ENCODE results near the gene MYL7.
"Not testable (repeated sequence)": the region's sequence is repeated elsewhere in the genome, so short reads cannot be mapped to it uniquely, and the experiment has no call there.

Gene MYL7

DNA sequence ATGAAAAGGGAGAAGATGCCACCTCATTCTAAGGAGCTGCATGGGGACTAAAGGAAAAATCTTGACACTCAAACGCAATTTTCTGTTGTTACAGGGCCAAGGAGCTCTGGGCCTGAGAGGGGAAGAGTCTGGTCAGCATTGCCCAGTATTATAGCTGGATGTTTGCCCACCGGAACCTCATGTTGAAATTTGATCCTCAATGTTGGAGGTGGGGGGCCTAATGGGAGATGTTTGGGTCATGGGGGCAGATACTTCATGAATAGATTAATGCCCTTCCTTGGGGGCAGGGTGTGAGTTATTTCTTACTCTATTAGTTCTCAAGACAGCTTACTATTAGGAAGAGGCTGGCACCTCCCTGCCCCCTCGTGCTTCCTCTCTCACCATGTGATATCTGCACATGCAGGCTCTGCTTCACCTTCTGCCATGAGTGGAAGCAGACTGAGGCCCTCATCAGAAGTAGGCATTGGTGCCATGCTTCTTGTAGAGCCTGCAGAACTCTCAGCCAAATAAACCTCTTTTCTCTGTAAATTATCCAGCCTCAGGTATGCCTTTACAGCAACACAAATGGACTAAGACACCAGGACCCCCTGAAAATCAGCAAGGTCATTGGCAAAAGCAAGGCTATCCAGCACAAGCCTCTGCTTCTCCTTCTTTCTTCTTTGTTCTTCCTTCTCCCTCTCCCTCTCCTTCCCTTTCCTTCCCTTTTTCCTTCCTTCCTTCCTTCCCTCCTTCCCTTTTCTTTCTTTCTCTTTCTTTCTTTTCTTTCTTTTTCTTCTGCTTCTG is 33.0 kb upstream of the MYL7 start:
- H4K91ac ChIP-seq (ENCODE audit: low read depth, low read length) = no peak overlapping the region
- no peak overlapping the region for H3K14ac ChIP-seq (ENCODE audit: low read length)
- peaks cover 2% of the 10 kb centered on the region for H3K27me3 ChIP-seq (ENCODE audit: insufficient read depth, low read length)
- no peak overlapping the region for H2BK120ac ChIP-seq (ENCODE audit: insufficient read depth, low read length, poor library complexity)
- no peak overlapping the region for H2BK12ac ChIP-seq (ENCODE audit: low read length)
- WGBS (ENCODE audit: extremely low coverage, insufficient coverage, insufficient read length) = no CpG with 5 or more reads among the region's 3 CpGs
- H2BK5ac ChIP-seq (ENCODE audit: low read depth, low read length, poor library complexity) = no peak overlapping the region
- H4K8ac ChIP-seq (ENCODE audit: low read depth, low read length) = no peak overlapping the region
- H3K4me1 ChIP-seq (ENCODE audit: control insufficient read depth in 1 of 2, insufficient read depth in 2 of 2, low read length in 2 of 2) = no peaks in the 10 kb centered on the region
- no peak overlapping the region for H3K27ac ChIP-seq (ENCODE audit: low read depth, low read length)
- H3K9ac ChIP-seq (ENCODE audit: low read length) = no peak overlapping the region
- no peak overlapping the region for H2AK5ac ChIP-seq (ENCODE audit: low read length)
- H3K36me3 ChIP-seq (ENCODE audit: control insufficient read depth in 1 of 2, insufficient read depth in 2 of 2, low read length in 2 of 2) = no peaks in the 10 kb centered on the region
- no peak for DNase-seq
- H3K4ac ChIP-seq (ENCODE audit: low read depth, low read length) = no peak overlapping the region
- no peak overlapping the region for H3K4me2 ChIP-seq (ENCODE audit: low read length)
- H2AFZ ChIP-seq (ENCODE audit: insufficient read depth, low read length, poor library complexity) = no peak overlapping the region
- peaks cover 5% of the 10 kb centered on the region for H3K9me3 ChIP-seq (ENCODE audit: insufficient read depth, low read depth, low read length)
- H3K4me3 ChIP-seq (ENCODE audit: low read depth, low read length) = no peak overlapping the region
- H4K12ac ChIP-seq (ENCODE audit: low read depth, low read length) = no peak overlapping the region
- H3K79me2 ChIP-seq (ENCODE audit: control insufficient read depth, insufficient read depth, low read length, poor library complexity) = no peaks in the 10 kb centered on the region
- H3K18ac ChIP-seq (ENCODE audit: low read length) = no peak overlapping the region
- H3K79me1 ChIP-seq (ENCODE audit: low read length) = no peaks in the 10 kb centered on the region
- no peak overlapping the region for H3K23ac ChIP-seq (ENCODE audit: low read length)

DNA sequence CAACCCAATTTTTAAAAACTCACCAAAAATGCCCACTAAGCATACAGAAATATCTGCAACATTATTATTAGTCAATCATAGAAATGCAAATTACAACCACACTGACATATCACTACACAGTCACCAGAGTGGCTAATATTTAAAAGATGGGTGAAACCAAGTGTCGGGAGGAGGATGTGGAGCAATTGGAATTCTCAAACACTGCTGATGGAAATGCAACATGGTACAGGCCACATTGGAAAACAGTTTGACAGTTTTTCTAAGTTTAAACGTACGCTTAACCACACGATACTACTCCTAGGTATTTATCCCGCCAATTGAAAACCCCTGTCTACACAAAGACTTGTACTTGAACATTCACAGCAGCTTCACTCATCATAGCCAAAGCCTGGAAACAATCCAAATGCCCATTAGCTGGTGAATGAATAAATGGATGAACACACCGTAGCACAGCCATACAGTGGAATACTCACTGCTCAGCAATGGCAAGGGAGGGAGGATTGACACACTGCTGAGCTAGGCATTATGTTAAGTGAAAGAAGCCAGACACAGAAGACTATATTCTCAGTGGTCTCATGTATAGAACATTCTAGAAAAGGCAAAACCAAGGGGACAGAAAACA is 31.8 kb upstream of the MYL7 start:
- Histone ChIP-seq H3K14ac (ENCODE audit: low read length) (no peak overlapping the region), H2BK12ac (ENCODE audit: low read length) (no peak overlapping the region), H2AK5ac (ENCODE audit: low read length) (no peak overlapping the region), H2BK5ac (ENCODE audit: low read depth, low read length, poor library complexity) (no peak overlapping the region), H3K27me3 (ENCODE audit: insufficient read depth, low read length) (peaks cover 2% of the 10 kb centered on the region), H4K8ac (ENCODE audit: low read depth, low read length) (no peak overlapping the region), H3K9ac (ENCODE audit: low read length) (no peak overlapping the region), H3K23ac (ENCODE audit: low read length) (no peak overlapping the region), H3K4ac (ENCODE audit: low read depth, low read length) (no peak overlapping the region), H2AFZ (ENCODE audit: insufficient read depth, low read length, poor library complexity) (no peak overlapping the region), H3K79me2 (ENCODE audit: control insufficient read depth, insufficient read depth, low read length, poor library complexity) (no peaks in the 10 kb centered on the region), H4K91ac (ENCODE audit: low read depth, low read length) (no peak overlapping the region), H2BK120ac (ENCODE audit: insufficient read depth, low read length, poor library complexity) (no peak overlapping the region), H3K36me3 (ENCODE audit: control insufficient read depth in 1 of 2, insufficient read depth in 2 of 2, low read length in 2 of 2) (no peaks in the 10 kb centered on the region), H3K18ac (ENCODE audit: low read length) (no peak overlapping the region), H3K4me3 (ENCODE audit: low read depth, low read length) (no peak overlapping the region), H4K12ac (ENCODE audit: low read depth, low read length) (no peak overlapping the region), H3K4me2 (ENCODE audit: low read length) (no peak overlapping the region), H3K9me3 (ENCODE audit: insufficient read depth, low read depth, low read length) (peaks cover 5% of the 10 kb centered on the region), H3K79me1 (ENCODE audit: low read length) (no peaks in the 10 kb centered on the region), H3K4me1 (ENCODE audit: control insufficient read depth in 1 of 2, insufficient read depth in 2 of 2, low read length in 2 of 2) (no peaks in the 10 kb centered on the region), H3K27ac (ENCODE audit: low read depth, low read length) (no peak overlapping the region)
- WGBS (ENCODE audit: extremely low coverage, insufficient coverage, insufficient read length) = no CpG with 5 or more reads among the region's 6 CpGs
- no peak for DNase-seq

DNA sequence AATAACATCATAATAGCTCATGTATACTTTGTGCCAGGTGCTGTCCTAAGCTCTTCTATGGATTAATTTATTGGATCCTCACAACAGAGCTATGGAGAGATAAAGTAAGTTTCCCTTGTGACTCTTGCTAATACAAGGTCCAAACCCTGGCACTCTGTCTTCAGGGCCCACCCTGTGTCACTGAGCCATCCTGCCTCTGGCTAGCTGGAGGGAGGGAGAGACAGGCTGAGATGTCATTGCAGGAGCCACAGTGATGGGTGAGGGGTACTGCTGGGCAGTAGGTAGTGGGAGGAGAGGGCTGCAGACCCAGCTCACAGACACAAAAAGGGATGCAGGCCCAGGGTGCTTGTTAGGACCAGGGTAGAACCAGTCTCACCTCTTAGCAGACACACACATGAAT is 31.2 kb upstream of the MYL7 start:
- Histone ChIP-seq H3K79me1 (ENCODE audit: low read length) (no peaks in the 10 kb centered on the region), H2AK5ac (ENCODE audit: low read length) (no peak overlapping the region), H3K9me3 (ENCODE audit: insufficient read depth, low read depth, low read length) (peaks cover 5% of the 10 kb centered on the region), H3K79me2 (ENCODE audit: control insufficient read depth, insufficient read depth, low read length, poor library complexity) (no peaks in the 10 kb centered on the region), H4K8ac (ENCODE audit: low read depth, low read length) (no peak overlapping the region), H3K9ac (ENCODE audit: low read length) (no peak overlapping the region), H3K4ac (ENCODE audit: low read depth, low read length) (no peak overlapping the region), H3K27me3 (ENCODE audit: insufficient read depth, low read length) (peaks cover 2% of the 10 kb centered on the region), H3K23ac (ENCODE audit: low read length) (no peak overlapping the region), H3K4me2 (ENCODE audit: low read length) (no peak overlapping the region), H3K36me3 (ENCODE audit: control insufficient read depth in 1 of 2, insufficient read depth in 2 of 2, low read length in 2 of 2) (no peaks in the 10 kb centered on the region), H4K12ac (ENCODE audit: low read depth, low read length) (no peak overlapping the region), H4K91ac (ENCODE audit: low read depth, low read length) (no peak overlapping the region), H2BK5ac (ENCODE audit: low read depth, low read length, poor library complexity) (no peak overlapping the region), H3K18ac (ENCODE audit: low read length) (no peak overlapping the region), H2BK12ac (ENCODE audit: low read length) (no peak overlapping the region), H3K27ac (ENCODE audit: low read depth, low read length) (no peak overlapping the region), H3K4me1 (ENCODE audit: control insufficient read depth in 1 of 2, insufficient read depth in 2 of 2, low read length in 2 of 2) (no peaks in the 10 kb centered on the region), H3K4me3 (ENCODE audit: low read depth, low read length) (no peak overlapping the region), H2AFZ (ENCODE audit: insufficient read depth, low read length, poor library complexity) (no peak overlapping the region), H3K14ac (ENCODE audit: low read length) (no peak overlapping the region), H2BK120ac (ENCODE audit: insufficient read depth, low read length, poor library complexity) (no peak overlapping the region)
- DNase-seq = no peak

DNA sequence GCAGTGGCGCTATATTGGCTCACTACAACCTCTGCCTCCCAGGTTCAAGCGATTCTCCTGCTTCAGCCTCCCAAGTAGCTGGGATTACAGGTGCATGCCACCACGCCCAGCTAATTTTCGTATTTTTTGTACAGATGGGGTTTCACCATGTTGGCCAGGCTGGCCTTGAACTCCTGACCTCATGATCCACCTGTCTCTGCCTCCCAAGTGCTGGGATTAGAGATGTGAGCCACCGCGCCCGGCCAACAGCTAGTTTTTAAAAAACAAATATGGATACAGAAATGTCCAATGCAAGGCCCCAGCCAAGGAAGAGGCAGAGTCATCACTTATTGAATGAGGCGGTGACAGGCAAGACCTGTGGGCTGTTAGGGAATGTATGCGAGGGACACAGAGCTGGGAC is 30.8 kb upstream of the MYL7 start:
- H2BK5ac ChIP-seq (ENCODE audit: low read depth, low read length, poor library complexity); H2AK5ac ChIP-seq (ENCODE audit: low read length); H4K12ac ChIP-seq (ENCODE audit: low read depth, low read length); H2BK120ac ChIP-seq (ENCODE audit: insufficient read depth, low read length, poor library complexity); H4K91ac ChIP-seq (ENCODE audit: low read depth, low read length); H3K36me3 ChIP-seq (ENCODE audit: control insufficient read depth in 1 of 2, insufficient read depth in 2 of 2, low read length in 2 of 2); H3K23ac ChIP-seq (ENCODE audit: low read length); H2BK12ac ChIP-seq (ENCODE audit: low read length); H3K9ac ChIP-seq (ENCODE audit: low read length); H2AFZ ChIP-seq (ENCODE audit: insufficient read depth, low read length, poor library complexity); H4K8ac ChIP-seq (ENCODE audit: low read depth, low read length); H3K79me1 ChIP-seq (ENCODE audit: low read length); H3K79me2 ChIP-seq (ENCODE audit: control insufficient read depth, insufficient read depth, low read length, poor library complexity); DNase-seq; H3K4me2 ChIP-seq (ENCODE audit: low read length); H3K14ac ChIP-seq (ENCODE audit: low read length); H3K4me1 ChIP-seq (ENCODE audit: control insufficient read depth in 1 of 2, insufficient read depth in 2 of 2, low read length in 2 of 2); H3K18ac ChIP-seq (ENCODE audit: low read length); H3K9me3 ChIP-seq (ENCODE audit: insufficient read depth, low read depth, low read length); H3K27me3 ChIP-seq (ENCODE audit: insufficient read depth, low read length); H3K4ac ChIP-seq (ENCODE audit: low read depth, low read length); H3K27ac ChIP-seq (ENCODE audit: low read depth, low read length); H3K4me3 ChIP-seq (ENCODE audit: low read depth, low read length): not testable (repeated sequence)
- WGBS (ENCODE audit: extremely low coverage, insufficient coverage, insufficient read length) = no CpG with 5 or more reads among the region's 9 CpGs
